Smooth muscle cell (in vitro differentiated cells): ENCODE data around the gene NPM3. TPM values are rescaled to one million over a fixed set of nuclear protein-coding genes. Genes with fewer than 3 reads are reported as not detected.

Experiments
- DNase-seq: peaks from one replicate; lab custom pipeline; 2025; ENCODE audit not compliant: unreplicated experiment; lab: John Stamatoyannopoulos, UW
- H2AFZ ChIP-seq: fragments of 200-600 bp; sonication (generic); 2 replicates; pipeline ENCODE4 v1.6.0; 2016; ENCODE audit warnings: antibody characterized with exemption, low read depth, mild to moderate bottlenecking
- H3F3A ChIP-seq: fragments of 200-600 bp; sonication (generic); 2 replicates; pipeline ENCODE4 v1.6.0; 2017; ENCODE audit warnings: antibody characterized with exemption, low read depth
- H3K27ac ChIP-seq: fragments of 200-600 bp; sonication (generic); 2 replicates; pipeline ENCODE4 v1.5.1; 2016; ENCODE audit warnings: low read depth, mild to moderate bottlenecking
- H3K27me3 ChIP-seq: fragments of 200-600 bp; sonication (generic); 2 replicates; pipeline ENCODE4 v1.6.1; 2016; ENCODE audit warnings: low read depth, mild to moderate bottlenecking
- H3K36me3 ChIP-seq: fragments of 200-600 bp; sonication (generic); 2 replicates; pipeline ENCODE4 v1.5.1; 2016; ENCODE audit warnings: low read depth
- H3K4me1 ChIP-seq: fragments of 200-600 bp; sonication (generic); 2 replicates; pipeline ENCODE4 v1.5.1; 2016; ENCODE audit warnings: low read depth
- H3K4me2 ChIP-seq: fragments of 200-600 bp; sonication (generic); 2 replicates; pipeline ENCODE4 v1.6.0; 2016; ENCODE audit warnings: mild to moderate bottlenecking
- H3K4me3 ChIP-seq: fragments of 200-600 bp; sonication (generic); 2 replicates; pipeline ENCODE4 v1.5.1; 2016; ENCODE audit warnings: mild to moderate bottlenecking
- H3K79me2 ChIP-seq: fragments of 200-600 bp; sonication (generic); 2 replicates; pipeline ENCODE4 v1.6.0; 2016; ENCODE audit warnings: low read depth, mild to moderate bottlenecking
- H3K9ac ChIP-seq: fragments of 200-600 bp; sonication (generic); 2 replicates; pipeline ENCODE4 v1.6.0; 2016; ENCODE audit warnings: low read depth
- H3K9me3 ChIP-seq: fragments of 200-600 bp; sonication (generic); replicated peaks from 2 replicates; pipeline ENCODE4 v1.5.1; 2016; ENCODE audit warnings: low read depth
- H4K20me1 ChIP-seq: fragments of 200-600 bp; sonication (generic); 2 replicates; pipeline ENCODE4 v1.6.0; 2016; ENCODE audit warnings: low read depth
- CTCF ChIP-seq: fragments of 200-600 bp; sonication (generic); IDR thresholded peaks from 2 replicates; pipeline ENCODE4 v1.5.1; 2017; ENCODE audit warnings: borderline replicate concordance, mild to moderate bottlenecking, antibody characterized with exemption; ENCODE audit not compliant: insufficient read depth, poor library complexity, severe bottlenecking
- WGBS: methylation state at CpG from one replicate; pipeline ENCODE4 v1.1.7; 2016; ENCODE audit warnings: low lambda C conversion rate; 5-methylcytosine and 5-hydroxymethylcytosine counted together
- polyA plus RNA-seq: library from polyadenylated mRNA; unstranded; fragments of >200 nt; fragmentation: Nextera tagmentation; extraction: Ambion mirVana; gene quantifications from 2 replicates; pipeline ENCODE4 v1.2.1, GENCODE V29; 2016
- total RNA-seq: library from RNA; depleted of rRNA; stranded (reverse); fragments of >200 nt; gene quantifications from 2 replicates; pipeline ENCODE4 v1.2.3, GENCODE V29; 2014

Gene NPM3
- total and polyA plus RNA-seq, 2 experiments from 2014 or later, result 10.2 to 65.0 TPM

GRCh38 chr10:101778781-101779543 is 4.3 kb downstream of the NPM3 start:
- peaks cover 2% of the 10 kb centered on the region for H3F3A ChIP-seq
- peaks cover 51% of the 10 kb centered on the region for H4K20me1 ChIP-seq
- peaks cover 36% of the 10 kb centered on the region for H3K4me1 ChIP-seq
- H2AFZ ChIP-seq, result no peak overlapping the region
- DNase-seq, result no peak
- H3K9me3 ChIP-seq, result no peaks in the 10 kb centered on the region
- peak overlapping the region; percentile 90 for H3K4me2 ChIP-seq
- H3K27me3 ChIP-seq, result peaks cover 55% of the 10 kb centered on the region
- peak overlapping the region; percentile 48 for H3K4me3 ChIP-seq
- no peak for TF ChIP-seq CTCF
- H3K9ac ChIP-seq, result no peak overlapping the region
- no peaks in the 10 kb centered on the region for H3K79me2 ChIP-seq
- no peaks in the 10 kb centered on the region for H3K36me3 ChIP-seq
- WGBS, result 2% methylated on average over 51 of the region's 58 CpGs
- H3K27ac ChIP-seq, result no peak overlapping the region

- no peak overlapping the region for H2AFZ ChIP-seq
Measured at GRCh38 chr10:101778151-101778780, 5.0 kb downstream of the NPM3 start.

GRCh38 chr10:101777619-101778145 is 5.6 kb downstream of the NPM3 start:
- Histone ChIP-seq H3K27ac (no peak overlapping the region), H3K36me3 (no peaks in the 10 kb centered on the region), H3K9me3 (no peaks in the 10 kb centered on the region), H3K9ac (no peak overlapping the region), H3K4me2 (no peak overlapping the region), H3F3A (no peaks in the 10 kb centered on the region), H2AFZ (no peak overlapping the region), H3K79me2 (no peaks in the 10 kb centered on the region), H3K4me3 (no peak overlapping the region), H3K4me1 (peaks cover 48% of the 10 kb centered on the region), H3K27me3 (peaks cover 68% of the 10 kb centered on the region), H4K20me1 (peaks cover 51% of the 10 kb centered on the region)
- no peak for DNase-seq
- 86% methylated on average over 3 of the region's 3 CpGs for WGBS
- TF ChIP-seq CTCF, result no peak

More at GRCh38 chr10:101778151-101778780, 5.0 kb downstream of the NPM3 start:
- no peaks in the 10 kb centered on the region for H3F3A ChIP-seq
- peaks cover 43% of the 10 kb centered on the region for H3K4me1 ChIP-seq
- 44% methylated on average over 12 of the region's 12 CpGs for WGBS
- no peaks in the 10 kb centered on the region for H3K79me2 ChIP-seq
- peak overlapping the region; percentile 90 for H3K4me2 ChIP-seq
- H4K20me1 ChIP-seq, result peaks cover 51% of the 10 kb centered on the region
- no peak overlapping the region for H3K27ac ChIP-seq
- peaks cover 62% of the 10 kb centered on the region for H3K27me3 ChIP-seq
- H3K36me3 ChIP-seq, result no peaks in the 10 kb centered on the region
- H3K4me3 ChIP-seq, result peak overlapping the region; percentile 48
- H3K9ac ChIP-seq, result no peak overlapping the region
- H3K9me3 ChIP-seq, result no peaks in the 10 kb centered on the region
- TF ChIP-seq CTCF, result no peak
- DNase-seq, result no peak
